ENCODE results near the gene KSR2.

KSR2 gene

DNA sequence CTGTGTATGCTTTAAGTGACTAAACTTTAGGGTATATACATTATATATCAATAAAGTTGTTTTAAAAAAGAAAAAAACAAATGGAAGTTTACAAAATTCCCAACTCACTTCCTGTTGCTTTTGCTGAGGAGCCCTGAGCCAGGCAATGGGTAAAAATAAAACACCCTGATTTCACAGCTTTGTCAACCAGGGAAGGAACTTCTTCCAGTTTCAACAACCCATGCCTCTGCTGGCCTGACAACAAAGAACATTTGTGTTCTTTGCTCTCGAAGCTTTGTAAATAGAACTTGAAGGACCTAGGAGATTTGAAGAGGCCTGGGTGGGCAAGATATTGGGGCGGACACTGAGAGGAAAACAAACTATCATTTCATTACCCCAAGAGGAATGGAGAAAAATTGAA lies 466.2 kb downstream of the KSR2 start:
- Histone ChIP-seq H3K27ac (ENCODE audit: extremely low read depth, low read depth, low read length) (no peak overlapping the region), H3K36me3 (ENCODE audit: control insufficient read depth in 2 of 2, insufficient read depth in 1 of 2, low read length in 2 of 2) (no peaks in the 10 kb centered on the region), H3K4me1 (ENCODE audit: control insufficient read depth, insufficient read depth, low read length) (peaks cover 8% of the 10 kb centered on the region; the same call in 1 of the 2 replicates), H3K4me3 (ENCODE audit: low read depth, low read length) (no peak overlapping the region), H3K9me3 (ENCODE audit: control insufficient read depth, insufficient read depth, low read depth, low read length) (no peaks in the 10 kb centered on the region)
- POLR2A ChIA-PET: no interaction called here
- CTCF ChIA-PET: no interaction called here
- no peak for TF ChIP-seq ZNF530 (tag by site-specific recombination; IDR thresholded peaks at IDR 0.05; ENCODE audit: low read depth)
- TF ChIP-seq, protein P1, sequence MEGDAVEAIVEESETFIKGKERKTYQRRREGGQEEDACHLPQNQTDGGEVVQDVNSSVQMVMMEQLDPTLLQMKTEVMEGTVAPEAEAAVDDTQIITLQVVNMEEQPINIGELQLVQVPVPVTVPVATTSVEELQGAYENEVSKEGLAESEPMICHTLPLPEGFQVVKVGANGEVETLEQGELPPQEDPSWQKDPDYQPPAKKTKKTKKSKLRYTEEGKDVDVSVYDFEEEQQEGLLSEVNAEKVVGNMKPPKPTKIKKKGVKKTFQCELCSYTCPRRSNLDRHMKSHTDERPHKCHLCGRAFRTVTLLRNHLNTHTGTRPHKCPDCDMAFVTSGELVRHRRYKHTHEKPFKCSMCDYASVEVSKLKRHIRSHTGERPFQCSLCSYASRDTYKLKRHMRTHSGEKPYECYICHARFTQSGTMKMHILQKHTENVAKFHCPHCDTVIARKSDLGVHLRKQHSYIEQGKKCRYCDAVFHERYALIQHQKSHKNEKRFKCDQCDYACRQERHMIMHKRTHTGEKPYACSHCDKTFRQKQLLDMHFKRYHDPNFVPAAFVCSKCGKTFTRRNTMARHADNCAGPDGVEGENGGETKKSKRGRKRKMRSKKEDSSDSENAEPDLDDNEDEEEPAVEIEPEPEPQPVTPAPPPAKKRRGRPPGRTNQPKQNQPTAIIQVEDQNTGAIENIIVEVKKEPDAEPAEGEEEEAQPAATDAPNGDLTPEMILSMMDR (tag by site-specific recombination; IDR thresholded peaks at IDR 0.05): no peak
- TF ChIP-seq, protein P2, sequence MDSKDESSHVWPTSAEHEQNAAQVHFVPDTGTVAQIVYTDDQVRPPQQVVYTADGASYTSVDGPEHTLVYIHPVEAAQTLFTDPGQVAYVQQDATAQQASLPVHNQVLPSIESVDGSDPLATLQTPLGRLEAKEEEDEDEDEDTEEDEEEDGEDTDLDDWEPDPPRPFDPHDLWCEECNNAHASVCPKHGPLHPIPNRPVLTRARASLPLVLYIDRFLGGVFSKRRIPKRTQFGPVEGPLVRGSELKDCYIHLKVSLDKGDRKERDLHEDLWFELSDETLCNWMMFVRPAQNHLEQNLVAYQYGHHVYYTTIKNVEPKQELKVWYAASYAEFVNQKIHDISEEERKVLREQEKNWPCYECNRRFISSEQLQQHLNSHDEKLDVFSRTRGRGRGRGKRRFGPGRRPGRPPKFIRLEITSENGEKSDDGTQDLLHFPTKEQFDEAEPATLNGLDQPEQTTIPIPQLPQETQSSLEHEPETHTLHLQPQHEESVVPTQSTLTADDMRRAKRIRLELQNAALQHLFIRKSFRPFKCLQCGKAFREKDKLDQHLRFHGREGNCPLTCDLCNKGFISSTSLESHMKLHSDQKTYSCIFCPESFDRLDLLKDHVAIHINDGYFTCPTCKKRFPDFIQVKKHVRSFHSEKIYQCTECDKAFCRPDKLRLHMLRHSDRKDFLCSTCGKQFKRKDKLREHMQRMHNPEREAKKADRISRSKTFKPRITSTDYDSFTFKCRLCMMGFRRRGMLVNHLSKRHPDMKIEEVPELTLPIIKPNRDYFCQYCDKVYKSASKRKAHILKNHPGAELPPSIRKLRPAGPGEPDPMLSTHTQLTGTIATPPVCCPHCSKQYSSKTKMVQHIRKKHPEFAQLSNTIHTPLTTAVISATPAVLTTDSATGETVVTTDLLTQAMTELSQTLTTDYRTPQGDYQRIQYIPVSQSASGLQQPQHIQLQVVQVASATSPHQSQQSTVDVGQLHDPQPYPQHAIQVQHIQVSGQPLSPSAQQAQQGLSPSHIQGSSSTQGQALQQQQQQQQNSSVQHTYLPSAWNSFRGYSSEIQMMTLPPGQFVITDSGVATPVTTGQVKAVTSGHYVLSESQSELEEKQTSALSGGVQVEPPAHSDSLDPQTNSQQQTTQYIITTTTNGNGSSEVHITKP (tag by site-specific recombination; IDR thresholded peaks at IDR 0.05): no peak
- no peak for TF ChIP-seq ZIC2 (tag by site-specific recombination; IDR thresholded peaks at IDR 0.05)
- TF ChIP-seq ZBTB7A (tag by site-specific recombination; IDR thresholded peaks at IDR 0.05; ENCODE audit: low read depth): no peak

DNA sequence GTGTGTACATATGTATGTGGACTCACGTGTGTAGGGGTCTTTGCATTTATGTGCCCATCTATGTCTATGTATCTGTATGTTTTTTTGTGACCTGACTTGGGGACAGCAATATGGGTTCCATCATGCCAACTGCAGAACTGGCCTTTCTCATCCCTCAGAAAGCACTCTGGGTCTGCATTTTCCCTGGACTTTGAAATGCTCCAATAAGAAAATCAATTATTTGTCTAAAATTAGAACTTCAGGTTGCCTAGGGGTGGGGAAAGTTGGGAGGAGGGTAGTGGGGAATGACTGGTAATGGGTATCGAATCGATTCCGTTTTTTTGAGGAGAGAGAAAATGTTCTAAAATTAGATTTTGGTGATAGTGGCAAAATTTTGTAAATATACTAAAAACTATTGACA lies 466.6 kb downstream of the KSR2 start:
- Histone ChIP-seq H3K36me3 (ENCODE audit: control insufficient read depth in 2 of 2, insufficient read depth in 1 of 2, low read length in 2 of 2) (no peaks in the 10 kb centered on the region), H3K9me3 (ENCODE audit: control insufficient read depth, insufficient read depth, low read depth, low read length) (no peaks in the 10 kb centered on the region), H3K27ac (ENCODE audit: extremely low read depth, low read depth, low read length) (no peak overlapping the region), H3K4me1 (ENCODE audit: control insufficient read depth, insufficient read depth, low read length) (peaks cover 4% of the 10 kb centered on the region; the same call in 1 of the 2 replicates), H3K4me3 (ENCODE audit: low read depth, low read length) (no peak overlapping the region)
- ChIA-PET CTCF (no interaction called here), POLR2A (no interaction called here)
- TF ChIP-seq ZNF335 (tag by site-specific recombination; conservative IDR thresholded peaks at IDR 0.05) (no peak), TRIM28 (IDR thresholded peaks at IDR 0.05; ENCODE audit: borderline replicate concordance, low read length) (no peak), ZNF184 (tag by site-specific recombination; IDR thresholded peaks at IDR 0.05) (no peak), ZNF843 (tag by site-specific recombination; IDR thresholded peaks at IDR 0.05) (no peak), GFI1B (tag by site-specific recombination; IDR thresholded peaks at IDR 0.05) (no peak), ZNF132 (tag by site-specific recombination; IDR thresholded peaks at IDR 0.05; ENCODE audit: borderline replicate concordance) (no peak), WT1 (tag by site-specific recombination; IDR thresholded peaks at IDR 0.05) (no peak), KLF8 (tag by site-specific recombination; IDR thresholded peaks at IDR 0.05) (no peak), ZNF510 (tag by site-specific recombination; IDR thresholded peaks at IDR 0.05; ENCODE audit: insufficient replicate concordance) (no peak), ZNF354C (tag by site-specific recombination; IDR thresholded peaks at IDR 0.05; ENCODE audit: borderline replicate concordance, low read depth) (no peak), ZNF121 (tag by site-specific recombination; IDR thresholded peaks at IDR 0.05) (no peak)
- TF ChIP-seq, protein P3, sequence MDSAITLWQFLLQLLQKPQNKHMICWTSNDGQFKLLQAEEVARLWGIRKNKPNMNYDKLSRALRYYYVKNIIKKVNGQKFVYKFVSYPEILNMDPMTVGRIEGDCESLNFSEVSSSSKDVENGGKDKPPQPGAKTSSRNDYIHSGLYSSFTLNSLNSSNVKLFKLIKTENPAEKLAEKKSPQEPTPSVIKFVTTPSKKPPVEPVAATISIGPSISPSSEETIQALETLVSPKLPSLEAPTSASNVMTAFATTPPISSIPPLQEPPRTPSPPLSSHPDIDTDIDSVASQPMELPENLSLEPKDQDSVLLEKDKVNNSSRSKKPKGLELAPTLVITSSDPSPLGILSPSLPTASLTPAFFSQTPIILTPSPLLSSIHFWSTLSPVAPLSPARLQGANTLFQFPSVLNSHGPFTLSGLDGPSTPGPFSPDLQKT (IDR thresholded peaks at IDR 0.05; ENCODE audit: borderline replicate concordance, low read depth, low read length): no peak
- TF ChIP-seq, protein P4, sequence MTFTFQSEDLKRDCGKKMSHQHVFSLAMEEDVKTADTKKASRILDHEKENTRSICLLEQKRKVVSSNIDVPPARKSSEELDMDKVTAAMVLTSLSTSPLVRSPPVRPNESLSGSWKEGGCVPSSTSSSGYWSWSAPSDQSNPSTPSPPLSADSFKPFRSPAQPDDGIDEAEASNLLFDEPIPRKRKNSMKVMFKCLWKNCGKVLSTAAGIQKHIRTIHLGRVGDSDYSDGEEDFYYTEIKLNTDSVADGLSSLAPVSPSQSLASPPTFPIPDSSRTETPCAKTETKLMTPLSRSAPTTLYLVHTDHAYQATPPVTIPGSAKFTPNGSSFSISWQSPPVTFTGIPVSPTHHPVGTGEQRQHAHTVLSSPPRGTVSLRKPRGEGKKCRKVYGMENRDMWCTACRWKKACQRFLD (tag by site-specific recombination; IDR thresholded peaks at IDR 0.05): no peak

Measured in HEK293 (cell line).